DMS153 treated with DMSO at 0.1 percent for 48 hours (cell line): ENCODE data around the gene PRRC2B.
"Not testable (repeated sequence)": the region's sequence is repeated elsewhere in the genome, so short reads cannot be mapped to it uniquely, and the experiment has no call there.

Source experiments
- DNase-seq: peaks from one replicate; lab custom pipeline; 2025; ENCODE audit not compliant: unreplicated experiment; lab: John Stamatoyannopoulos, UW

The PRRC2B gene

DNA sequence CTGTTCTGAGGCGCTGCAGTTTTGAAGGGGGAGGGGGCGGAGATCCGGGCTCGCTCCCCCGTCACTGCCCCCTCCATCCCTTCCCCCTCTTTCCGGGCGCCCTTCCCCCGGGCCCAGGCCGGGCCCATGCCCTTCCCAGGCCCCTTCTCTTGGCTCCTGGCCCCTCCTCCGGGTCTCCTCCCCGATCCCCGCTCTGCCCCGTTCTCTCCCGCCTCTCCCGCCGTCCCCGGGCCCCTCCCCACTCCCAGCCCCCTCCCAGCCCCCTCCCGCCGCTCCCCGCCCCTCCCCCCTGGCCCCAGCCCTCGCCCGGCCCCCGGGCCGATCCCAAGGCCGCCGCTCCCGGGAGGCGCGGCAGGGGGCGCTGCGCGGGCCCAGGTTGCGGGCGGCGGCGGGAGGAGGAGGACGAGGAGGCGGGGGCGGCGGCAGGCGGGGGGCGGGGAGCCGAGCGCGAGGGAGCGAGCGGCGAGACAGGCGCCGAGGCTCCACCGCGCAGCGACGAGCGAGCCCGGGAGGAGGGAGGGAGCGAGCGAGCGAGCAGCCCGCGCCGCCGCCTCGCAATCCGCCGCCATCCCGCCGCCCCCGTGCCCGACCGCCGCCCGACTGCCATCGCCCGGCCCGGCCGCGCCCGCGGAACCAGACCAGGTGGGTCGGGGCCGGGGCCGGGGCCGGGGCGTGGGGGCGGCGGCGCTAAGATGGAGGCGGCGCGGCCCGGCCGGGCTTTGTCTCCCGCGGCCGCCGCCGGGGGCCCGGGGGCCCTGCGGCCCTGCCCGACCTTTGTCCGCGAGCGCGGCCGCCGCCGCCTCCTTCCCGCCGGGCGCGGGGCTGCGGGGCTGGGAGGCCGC lies at the start of gene PRRC2B:
Gene PRRC2B, plus strand, starts transcription at position 465 of the 842 bp plus-strand sequence. CDS start 36,059 bp downstream, outside the sequence.
- peak; percentile 66 for DNase-seq

DNA sequence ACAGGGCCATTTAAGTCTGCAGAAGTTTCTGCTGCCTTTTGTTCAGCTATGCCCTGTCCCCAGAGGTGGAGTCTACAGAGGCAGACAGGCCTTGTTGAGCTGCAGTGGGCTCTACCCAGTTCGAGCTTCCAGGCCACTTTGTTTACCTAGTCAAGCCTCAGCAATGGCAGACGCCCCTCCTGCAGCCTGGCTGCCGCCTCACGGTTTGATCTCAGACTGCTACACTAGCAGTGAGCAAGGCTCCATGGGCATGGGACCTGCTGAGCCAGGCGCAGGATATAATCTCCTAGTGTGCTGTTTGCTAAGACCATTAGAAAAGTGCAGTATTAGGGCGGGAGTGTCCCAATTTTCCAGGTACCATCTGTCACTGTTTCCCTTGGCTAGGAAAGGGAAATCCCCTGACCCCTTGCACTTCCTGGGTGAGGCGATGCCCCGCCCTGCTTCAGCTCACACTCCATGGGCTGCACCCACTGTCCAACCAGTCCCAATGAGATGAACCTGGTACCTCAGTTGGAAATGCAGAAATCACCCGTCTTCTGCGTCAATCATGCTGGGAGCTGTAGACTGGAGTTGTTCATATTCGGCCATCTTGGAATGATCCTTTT lies 48.9 kb upstream of the PRRC2B start:
- DNase-seq: not testable (repeated sequence)

DNA sequence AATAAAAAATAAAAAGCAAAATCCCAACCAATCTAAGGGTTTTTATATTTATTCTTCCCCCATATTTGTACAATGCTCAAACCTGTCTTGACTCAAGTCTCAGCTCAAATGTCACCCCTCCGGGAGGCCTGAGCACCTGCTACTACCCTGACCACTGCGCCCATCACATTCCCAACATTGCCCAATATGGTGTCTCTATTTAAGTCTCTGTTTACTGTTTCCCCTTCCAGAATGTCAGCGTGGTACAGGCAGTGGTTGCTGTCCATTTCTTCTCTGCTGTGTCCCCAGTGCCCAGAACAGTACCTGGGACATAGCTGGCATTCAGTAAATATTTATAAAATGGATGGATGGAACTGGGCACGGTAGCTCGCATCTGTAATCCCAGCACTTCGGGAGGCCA lies 47.3 kb upstream of the PRRC2B start:
- DNase-seq: no peak

DNA sequence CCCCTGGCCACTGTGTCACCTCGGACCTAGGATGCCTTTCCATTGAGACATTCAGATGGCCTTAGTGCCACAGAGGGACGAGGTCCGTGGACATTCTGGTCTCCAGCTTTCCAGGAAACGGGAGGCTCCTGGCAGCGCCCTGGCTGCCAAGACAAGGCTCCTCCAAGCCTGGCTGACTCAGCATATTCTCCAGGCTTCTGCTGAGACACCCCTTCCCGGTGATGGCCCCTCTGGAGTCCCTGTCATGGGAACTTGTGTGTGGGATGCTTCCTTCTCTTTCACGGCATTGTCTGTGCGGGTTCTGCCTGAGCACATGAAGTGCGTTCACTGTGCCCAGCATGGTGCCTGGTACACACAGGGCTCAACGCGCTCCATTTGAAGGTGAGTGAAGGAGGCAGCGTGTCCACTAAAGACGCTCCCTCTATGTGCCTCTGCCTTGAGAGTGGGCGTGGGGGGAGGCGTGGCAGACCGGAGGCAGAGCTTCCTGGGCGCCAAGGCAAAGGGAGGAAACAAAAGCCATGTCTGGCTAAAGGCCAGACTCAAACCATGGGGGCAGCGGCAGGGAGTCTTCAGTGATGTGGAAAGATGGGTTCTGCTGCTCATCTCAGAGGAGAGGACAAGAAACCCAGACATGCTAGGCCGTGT lies 46.4 kb upstream of the PRRC2B start:
- DNase-seq: no peak

DNA sequence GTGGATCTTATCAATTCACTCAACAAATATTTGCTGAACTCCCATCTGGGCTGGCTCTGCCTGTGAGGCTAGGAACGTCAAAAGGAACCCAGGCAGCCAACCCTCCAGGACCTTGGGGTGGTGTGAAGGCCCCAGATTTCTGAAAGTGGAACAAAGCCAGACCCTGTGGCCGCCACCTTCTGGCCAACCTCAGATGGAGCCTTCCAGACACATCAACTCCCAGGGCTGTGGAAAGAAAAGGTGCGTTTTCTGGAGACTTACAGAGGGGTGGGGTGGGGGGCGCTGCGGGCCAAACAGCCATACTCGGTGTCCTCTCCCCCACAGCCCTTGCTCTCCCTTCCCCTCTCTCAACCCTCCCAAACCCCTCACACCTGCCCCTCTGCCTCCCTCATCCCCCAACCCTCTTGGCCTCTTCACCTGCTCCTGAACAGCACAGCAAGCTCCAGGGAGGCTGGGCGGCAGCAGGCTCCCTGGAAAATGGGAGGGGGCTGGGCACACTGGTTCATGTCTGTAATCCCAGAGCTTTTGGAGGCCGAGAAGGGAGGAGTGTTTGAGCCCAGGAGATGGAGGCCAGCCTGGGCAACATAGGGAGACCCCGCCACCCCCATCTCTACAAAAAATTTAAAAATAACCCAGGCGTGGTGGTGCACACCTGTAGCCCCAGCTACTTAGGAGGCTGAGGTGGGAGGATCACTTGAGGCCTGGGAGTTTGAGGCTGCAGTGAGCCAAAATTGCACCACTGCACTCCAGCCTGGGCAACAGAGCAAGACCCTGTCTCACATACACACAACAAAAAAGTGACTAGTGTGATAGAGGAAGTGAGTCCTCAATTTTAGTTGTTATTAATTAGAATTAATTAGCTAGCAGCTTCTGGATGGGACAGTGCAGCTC lies 45.0 kb upstream of the PRRC2B start:
- DNase-seq: no peak

DNA sequence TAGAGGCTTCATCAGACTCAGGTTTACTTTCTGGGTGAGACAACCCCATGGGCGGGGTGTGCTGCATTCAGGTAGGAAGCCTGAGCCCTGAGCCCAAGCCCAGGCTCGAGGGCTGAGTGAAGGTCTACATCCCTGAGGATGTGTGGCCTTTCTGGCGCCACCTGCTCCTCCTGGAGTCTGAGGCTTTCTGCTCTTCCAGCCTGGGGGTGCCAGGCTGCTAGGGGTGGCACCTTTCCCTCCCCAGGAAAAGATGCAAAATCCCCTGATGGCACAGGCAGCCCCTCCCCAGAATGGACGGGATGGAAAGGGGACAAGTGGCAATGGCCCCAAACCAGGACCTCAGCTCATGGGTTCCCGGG lies 44.4 kb upstream of the PRRC2B start:
- no peak for DNase-seq

DNA sequence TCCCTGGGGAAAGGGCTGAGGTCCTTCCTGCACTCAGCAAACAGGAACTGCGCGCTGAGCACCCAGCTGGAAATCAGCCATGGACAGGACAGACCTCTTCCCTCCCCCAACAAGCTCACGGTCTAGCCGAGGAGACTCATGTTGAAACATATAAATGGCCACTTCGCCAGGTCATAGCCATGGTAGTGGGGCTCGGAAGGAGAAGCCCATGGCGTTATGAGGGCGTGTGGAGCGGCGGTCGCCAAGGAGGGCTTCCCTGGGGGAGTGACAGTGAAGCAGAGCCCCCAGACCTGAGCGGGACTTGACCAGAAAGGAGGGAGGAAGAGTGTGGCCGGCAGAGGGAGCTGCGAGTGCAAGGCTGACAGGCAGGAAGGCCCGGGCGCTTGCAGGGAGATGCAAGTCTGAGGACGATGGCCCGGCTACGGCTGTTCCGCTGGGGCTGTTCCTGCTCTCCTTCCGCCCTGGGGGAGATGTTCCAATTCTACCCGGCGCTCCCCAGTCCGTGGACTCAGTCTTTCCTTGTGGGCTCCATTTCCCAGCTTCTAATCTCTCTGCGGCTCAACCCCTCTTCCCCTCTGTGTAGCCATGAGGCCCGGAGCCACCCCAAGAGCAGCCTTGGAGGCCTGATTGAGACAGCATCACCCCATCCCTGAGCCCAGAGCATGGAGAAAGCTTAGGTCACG lies 43.9 kb upstream of the PRRC2B start:
- peak; percentile 82 for DNase-seq

DNA sequence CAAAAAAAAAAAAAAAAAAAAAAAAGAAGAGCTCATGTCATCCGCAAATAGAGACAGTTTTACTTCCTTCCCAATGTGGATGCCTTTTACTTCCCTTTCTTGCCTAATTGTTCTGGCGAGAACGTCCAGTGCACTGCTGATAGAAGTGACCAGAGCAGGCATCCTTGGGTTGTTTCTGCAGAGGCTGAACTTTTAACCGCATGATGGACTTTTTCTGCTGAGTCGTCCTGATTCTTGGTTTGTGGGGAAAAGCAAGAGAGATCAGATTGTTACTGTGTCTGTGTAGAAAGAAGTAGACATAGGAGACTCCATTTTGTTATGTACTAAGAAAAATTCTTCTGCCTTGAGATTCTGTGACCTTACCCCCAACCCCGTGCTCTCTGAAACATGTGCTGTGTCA lies 37.4 kb upstream of the PRRC2B start:
- not testable (repeated sequence) for DNase-seq

DNA sequence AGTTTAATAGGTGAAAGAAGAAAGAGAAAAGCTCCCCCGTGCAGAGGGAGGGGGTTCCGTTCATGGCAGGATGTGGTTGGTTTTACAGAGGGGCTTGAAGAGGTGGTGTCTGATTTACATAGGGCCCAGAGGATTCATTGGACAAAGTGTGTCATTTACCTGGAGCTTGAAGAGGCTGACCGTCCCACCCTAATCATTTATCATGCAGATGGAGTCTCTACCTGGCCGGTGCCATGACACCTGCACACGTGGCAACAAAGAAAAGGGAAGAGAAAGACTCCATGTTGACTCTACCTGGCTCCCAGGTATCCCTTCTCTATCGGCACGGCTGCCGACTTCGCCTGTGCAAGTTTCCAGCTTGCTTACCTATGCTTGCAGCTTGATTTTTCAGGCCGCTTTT lies 35.3 kb upstream of the PRRC2B start:
- no peak for DNase-seq

DNA sequence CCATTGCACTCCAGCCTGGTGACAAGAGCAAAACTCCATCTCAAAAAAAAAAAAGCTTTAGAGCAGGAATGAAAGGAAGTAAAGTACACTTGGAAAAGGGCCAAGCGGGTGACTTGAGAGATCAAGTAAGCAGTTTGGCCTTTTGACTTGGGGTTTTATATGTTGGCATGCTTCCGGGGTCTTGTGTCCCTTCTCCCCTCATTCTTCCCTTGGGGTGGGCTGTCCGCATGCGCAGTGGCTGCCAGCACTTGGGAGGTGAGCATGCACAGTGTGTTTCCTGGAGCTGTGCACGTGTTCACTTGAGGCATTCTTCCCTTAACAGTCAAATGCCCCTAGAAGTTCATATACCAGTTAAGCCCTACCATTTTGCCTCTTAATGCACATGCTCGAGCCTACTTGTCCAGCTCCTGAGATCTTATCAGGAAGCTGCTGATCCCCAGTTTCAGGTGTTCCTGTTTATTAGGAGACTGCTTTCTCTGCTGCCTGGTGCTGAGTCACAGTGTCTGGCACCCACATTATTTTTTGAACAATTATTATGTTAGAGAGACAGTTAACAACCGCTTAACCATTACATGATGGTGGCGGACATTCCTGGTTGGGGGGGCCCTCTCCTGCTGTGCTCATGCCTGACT lies 32.6 kb upstream of the PRRC2B start:
- peak; percentile 30 for DNase-seq

DNA sequence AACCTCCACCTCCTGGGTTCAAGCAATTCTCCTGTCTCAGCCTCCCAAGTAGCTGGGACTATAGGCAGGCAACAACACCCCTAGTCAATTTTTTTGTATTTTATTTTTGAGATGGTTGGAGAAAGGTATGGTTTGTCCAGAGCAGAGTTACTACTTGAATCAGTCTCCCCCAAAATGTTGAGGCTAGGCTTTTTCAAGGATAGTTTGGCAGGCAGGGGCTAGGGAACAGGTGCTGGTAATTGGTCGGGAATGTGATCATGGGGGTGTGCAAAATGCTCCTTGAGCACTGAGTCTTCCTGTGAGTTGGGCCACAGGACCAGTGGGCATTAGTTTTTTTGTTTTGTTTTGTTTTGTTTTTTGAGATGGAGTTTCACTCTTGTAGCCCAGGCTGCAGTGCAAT lies 28.3 kb upstream of the PRRC2B start:
- DNase-seq: no peak

DNA sequence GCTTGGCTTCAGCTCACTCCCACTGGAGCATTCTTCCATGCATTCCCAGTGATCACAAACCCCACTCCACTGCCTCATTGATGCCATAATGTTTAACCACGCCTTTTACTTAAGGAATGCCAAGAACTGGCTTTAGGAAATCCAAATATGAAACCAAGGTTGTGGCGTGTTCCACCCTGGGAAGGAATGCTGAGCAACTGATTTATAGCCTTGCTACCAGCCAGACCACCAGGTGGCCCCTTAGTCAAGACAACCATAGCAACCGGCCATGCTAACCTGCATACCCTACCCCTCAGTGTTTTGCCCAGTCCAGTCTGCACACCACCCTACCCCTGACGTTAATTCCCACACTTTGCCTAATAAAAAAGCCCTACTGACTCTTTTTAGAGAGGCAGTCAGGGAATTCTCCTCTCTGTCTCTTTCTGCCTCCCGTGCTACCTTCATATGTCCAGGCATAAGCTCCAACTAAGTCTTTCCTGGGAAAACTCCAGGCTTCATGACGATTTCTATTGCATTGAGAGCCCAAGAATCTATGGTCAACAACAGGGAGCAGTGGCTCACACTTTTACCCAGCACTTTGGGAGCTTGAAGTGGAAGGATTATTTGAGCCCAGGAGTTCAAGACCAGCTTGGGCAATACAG lies 27.0 kb upstream of the PRRC2B start:
- DNase-seq: no peak

DNA sequence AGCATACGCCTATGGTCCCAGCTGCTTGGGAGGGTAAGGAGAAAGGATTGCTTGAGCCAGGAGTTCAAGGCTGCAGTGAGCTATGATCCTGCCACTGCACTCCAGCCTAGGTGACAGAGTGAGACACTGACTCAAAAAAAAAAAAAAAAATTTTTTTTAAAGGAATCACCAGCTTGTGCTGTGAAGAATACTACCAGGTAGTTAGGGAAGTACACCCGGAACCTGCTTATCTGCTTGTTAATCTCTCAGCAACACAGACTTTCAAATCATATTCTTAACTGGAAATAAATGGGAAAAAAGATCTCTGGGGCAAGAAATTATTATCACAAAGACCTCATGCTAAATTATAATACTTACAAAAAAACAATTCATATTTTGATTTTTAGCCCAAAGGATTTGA lies 26.4 kb upstream of the PRRC2B start:
- DNase-seq: no peak

DNA sequence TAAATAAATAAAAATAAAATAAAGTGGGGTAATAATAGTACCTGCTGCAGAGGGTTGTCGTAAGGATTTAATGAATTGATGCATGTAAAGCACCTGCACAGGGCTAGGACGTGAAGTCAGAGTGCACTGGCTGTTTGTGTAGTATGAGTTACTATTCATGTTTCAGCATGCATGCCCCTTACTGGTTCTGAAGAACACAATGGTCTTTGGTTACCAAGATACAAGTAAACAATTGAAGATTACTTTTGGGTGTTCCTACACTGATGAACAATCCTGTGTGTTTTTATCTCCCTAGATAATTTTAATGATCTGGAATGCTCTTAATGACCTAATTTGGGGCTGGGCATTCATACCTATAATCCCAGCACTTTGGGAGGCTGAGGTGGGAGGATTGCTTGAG lies 23.2 kb upstream of the PRRC2B start:
- DNase-seq: no peak

DNA sequence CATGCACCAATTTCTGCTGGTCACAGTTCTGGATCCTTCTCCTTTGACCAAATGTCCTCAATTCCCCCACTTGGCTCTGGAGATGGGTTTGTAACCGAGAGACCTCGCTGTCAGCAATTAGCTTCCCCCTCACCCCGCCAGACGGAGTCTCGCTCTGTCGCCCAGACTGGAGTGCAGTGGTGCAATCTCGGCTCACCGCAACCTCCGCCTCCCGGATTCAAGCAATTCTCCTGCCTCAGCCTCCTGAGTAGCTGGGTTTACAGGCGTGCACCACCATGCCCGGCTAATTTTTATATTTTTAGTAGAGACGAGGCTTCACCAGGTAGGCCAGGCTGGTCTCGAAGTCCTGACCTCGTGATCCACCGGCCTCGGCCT lies 21.3 kb upstream of the PRRC2B start:
- DNase-seq: not testable (repeated sequence)

DNA sequence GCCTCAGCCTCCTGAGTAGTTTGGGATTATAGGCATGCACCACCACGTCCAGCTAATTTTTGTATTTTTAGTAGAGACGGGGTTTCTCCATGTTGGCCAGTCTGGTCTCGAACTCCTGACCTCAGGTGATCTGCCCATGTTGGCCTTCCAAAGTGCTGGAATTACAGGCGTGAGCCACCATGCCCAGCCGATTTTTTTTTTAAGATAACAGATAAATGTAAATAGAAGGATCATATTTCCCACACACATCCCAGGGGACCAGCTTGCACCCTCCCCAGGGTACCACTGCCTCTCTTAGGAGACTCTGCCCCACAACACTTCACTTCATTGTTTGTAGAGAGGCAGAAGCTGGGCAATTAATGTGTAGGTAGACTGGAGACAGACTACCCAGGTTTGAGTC lies 19.2 kb upstream of the PRRC2B start:
- DNase-seq: peak; percentile 45

DNA sequence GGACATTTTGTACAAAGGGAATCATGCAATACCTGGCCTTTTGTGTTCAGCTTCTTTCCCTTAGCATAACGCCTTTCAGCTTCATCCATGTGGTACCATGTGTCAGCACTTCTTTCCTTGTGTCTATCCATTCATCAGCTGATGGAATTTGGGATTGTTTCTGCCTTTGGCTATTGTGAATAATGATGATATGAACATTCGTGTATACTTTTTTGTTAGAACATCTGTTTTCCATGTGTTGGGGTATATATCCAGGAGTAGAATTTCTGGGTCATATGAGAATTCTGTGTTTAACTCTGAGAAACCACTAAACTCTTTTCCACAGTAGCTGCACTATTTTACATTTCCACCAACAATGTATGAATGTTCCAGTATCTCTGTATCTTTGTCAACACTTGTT lies 14.8 kb upstream of the PRRC2B start:
- no peak for DNase-seq

DNA sequence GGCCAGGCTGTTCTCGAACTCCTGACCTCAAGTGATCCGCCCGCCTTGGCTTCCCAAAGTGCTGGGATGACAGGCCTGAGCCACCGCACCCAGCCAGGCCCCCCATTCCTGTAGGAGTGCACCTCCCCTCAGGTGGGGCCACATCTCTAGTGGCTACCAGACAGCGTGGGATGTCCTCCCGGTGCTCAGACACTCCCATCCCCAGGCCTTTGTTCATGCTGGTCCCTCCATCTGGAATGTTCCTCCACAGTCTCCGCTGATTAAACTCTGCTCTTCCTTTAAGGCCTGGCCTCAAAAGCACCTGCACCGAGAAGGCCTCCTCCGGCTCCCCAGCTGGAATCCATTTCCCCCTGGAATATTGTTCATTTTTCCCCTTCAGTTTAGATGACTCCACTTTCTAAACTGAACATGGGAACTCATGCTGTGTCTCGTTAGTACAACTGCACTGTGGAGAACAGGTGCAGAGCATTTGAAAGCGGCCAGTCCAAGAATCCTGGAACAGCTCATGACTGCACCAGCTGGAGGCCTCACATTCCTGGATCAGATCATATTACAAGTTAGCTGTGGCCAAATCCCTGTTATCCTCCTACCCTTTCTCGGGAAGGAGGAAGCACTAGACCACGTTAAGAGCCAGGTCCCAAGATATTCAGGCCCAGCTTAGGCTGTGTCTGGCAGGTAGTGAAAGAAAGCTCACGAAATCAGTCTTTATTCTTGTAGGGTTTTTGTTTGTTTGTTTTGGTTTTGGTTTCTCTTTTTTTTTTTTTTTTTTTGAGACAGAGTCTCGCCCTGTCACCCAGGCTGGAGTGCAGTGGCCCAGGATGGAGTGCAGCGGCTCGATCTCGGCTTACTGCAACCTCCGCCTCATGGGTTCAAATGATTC lies 10.8 kb upstream of the PRRC2B start:
- peak; percentile 57 for DNase-seq

DNA sequence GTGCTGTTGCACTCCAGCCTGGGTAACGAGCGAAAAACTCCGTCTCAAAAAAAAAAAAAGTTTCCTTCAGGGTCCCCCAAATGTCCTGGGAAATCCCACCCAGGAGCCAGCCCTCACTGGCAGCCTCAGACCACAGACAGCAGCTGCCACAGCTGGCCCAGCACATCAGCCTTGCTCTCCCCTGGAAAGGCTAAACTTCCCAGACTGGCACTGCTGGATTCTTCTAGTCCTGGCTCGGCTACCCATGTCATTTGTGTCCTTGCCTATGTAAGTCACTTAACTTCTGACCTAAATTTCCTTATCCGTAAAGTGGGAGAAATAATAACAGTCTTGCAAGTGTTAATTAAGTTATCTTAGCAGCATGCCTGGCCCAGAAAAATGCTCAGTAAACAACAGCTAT lies 8.6 kb upstream of the PRRC2B start:
- no peak for DNase-seq
